NCI-H82 (cell line): ENCODE results near the gene FGF18.
"Not testable (repeated sequence)": the region's sequence is repeated elsewhere in the genome, so short reads cannot be mapped to it uniquely, and the experiment has no call there.

Experiments
- DNase-seq: peaks from one replicate; lab custom pipeline; 2025; lab: John Stamatoyannopoulos, UW

FGF18 gene

GRCh38 chr5:171418982-171419687 lies at the start of gene FGF18:
Gene FGF18, plus strand, starts transcription at chr5:171419647. Its CDS starts 553 bp downstream, at chr5:171420200.
- peak; percentile 46 for DNase-seq

- no peak for DNase-seq
Measured at GRCh38 chr5:171369898-171370297, 49.5 kb upstream of the FGF18 start.

- DNase-seq = not testable (repeated sequence)
Measured at GRCh38 chr5:171370881-171371280, 48.6 kb upstream of the FGF18 start.

- no peak for DNase-seq
Measured at GRCh38 chr5:171371326-171371725, 48.1 kb upstream of the FGF18 start.

- DNase-seq = no peak
Measured at GRCh38 chr5:171379961-171380360, 39.5 kb upstream of the FGF18 start.

GRCh38 chr5:171384416-171384815 lies 35.0 kb upstream of the FGF18 start:
- DNase-seq = not testable (repeated sequence)

GRCh38 chr5:171384999-171385398 lies 34.4 kb upstream of the FGF18 start:
- DNase-seq = not testable (repeated sequence)

- DNase-seq = no peak
Measured at GRCh38 chr5:171386006-171386671, 33.3 kb upstream of the FGF18 start.

- peak; percentile 50 for DNase-seq
Measured at GRCh38 chr5:171386861-171387344, 32.5 kb upstream of the FGF18 start.

GRCh38 chr5:171387345-171387969 lies 32.0 kb upstream of the FGF18 start, which contains the start of gene NPM1:
Gene NPM1, plus strand, starts transcription at chr5:171387849. Its CDS starts 100 bp downstream, at chr5:171387949.
- DNase-seq = peak; percentile 98

GRCh38 chr5:171387970-171388815 lies 31.3 kb upstream of the FGF18 start:
- peak; percentile 76 for DNase-seq

- no peak for DNase-seq
Measured at GRCh38 chr5:171388816-171389168, 30.7 kb upstream of the FGF18 start.

- DNase-seq = no peak
Measured at GRCh38 chr5:171390883-171391677, 28.4 kb upstream of the FGF18 start.

- DNase-seq = no peak
Measured at GRCh38 chr5:171391996-171392577, 27.4 kb upstream of the FGF18 start.

- DNase-seq = no peak
Measured at GRCh38 chr5:171392585-171393159, 26.8 kb upstream of the FGF18 start.

GRCh38 chr5:171395042-171395441 lies 24.4 kb upstream of the FGF18 start:
- DNase-seq = no peak

GRCh38 chr5:171396583-171396982 lies 22.9 kb upstream of the FGF18 start:
- DNase-seq = not testable (repeated sequence)

- peak; percentile 21 for DNase-seq
Measured at GRCh38 chr5:171397190-171397589, 22.3 kb upstream of the FGF18 start.

GRCh38 chr5:171397599-171397998 lies 21.8 kb upstream of the FGF18 start:
- DNase-seq = no peak

GRCh38 chr5:171398660-171399059 lies 20.8 kb upstream of the FGF18 start:
- DNase-seq = not testable (repeated sequence)
